Neural cell (in vitro differentiated cells): ENCODE measurements around the gene CYB5RL. TPM values are rescaled to one million over a fixed set of nuclear protein-coding genes. Genes with fewer than 3 reads are reported as not detected.

Source experiments
- H2AFZ ChIP-seq: fragments of 200-600, 300-800 bp; sonication (generic), shearing (Covaris generic); 2 replicates; pipeline ENCODE4 v1.6.0; 2014; ENCODE audit warnings: low read depth, mild to moderate bottlenecking, antibody characterized with exemption, low read length, moderate library complexity
- H3F3A ChIP-seq: fragments of 200-600 bp; shearing (Covaris generic); 2 replicates; pipeline ENCODE4 v1.6.1; 2016; ENCODE audit warnings: mild to moderate bottlenecking, moderate library complexity, mixed read lengths, antibody characterized with exemption, low read length; ENCODE audit not compliant: insufficient read depth, poor library complexity, severe bottlenecking
- H3K27ac ChIP-seq: fragments of 200-600, 300-800 bp; sonication (generic), shearing (Covaris generic); 2 replicates; pipeline ENCODE4 v1.5.1; 2014; ENCODE audit warnings: mild to moderate bottlenecking, low read length, moderate library complexity
- H3K27me3 ChIP-seq: fragments of 300-800, 200-600 bp; sonication (generic), shearing (Covaris generic); 2 replicates; pipeline ENCODE4 v1.6.0; 2014; ENCODE audit warnings: mild to moderate bottlenecking, low read depth, low read length, moderate library complexity; ENCODE audit not compliant: insufficient read depth
- H3K36me3 ChIP-seq: fragments of 300-800, 200-600 bp; sonication (generic), shearing (Covaris generic); 2 replicates; pipeline ENCODE4 v1.5.1; 2014; ENCODE audit warnings: mild to moderate bottlenecking, antibody characterized with exemption, low read length, moderate library complexity; ENCODE audit not compliant: insufficient read depth
- H3K4me2 ChIP-seq: fragments of 300-800, 200-600 bp; sonication (generic), shearing (Covaris generic); 2 replicates; pipeline ENCODE4 v1.6.0; 2014; ENCODE audit warnings: mild to moderate bottlenecking, low read length
- H3K4me3 ChIP-seq: fragments of 300-800, 200-600 bp; sonication (generic), shearing (Covaris generic); 2 replicates; pipeline ENCODE4 v1.5.1; 2014; ENCODE audit warnings: mild to moderate bottlenecking, low read length, moderate library complexity
- H3K79me2 ChIP-seq: fragments of 200-600 bp; shearing (Covaris generic); replicated peaks from 2 replicates; pipeline ENCODE4 v1.6.0; 2014; ENCODE audit warnings: mild to moderate bottlenecking, low read length, moderate library complexity; ENCODE audit not compliant: insufficient read depth
- H3K9ac ChIP-seq: fragments of 300-800, 200-600 bp; sonication (generic), shearing (Covaris generic); 2 replicates; pipeline ENCODE4 v1.6.1; 2016; ENCODE audit warnings: mild to moderate bottlenecking, low read length, mixed read lengths
- H3K9me2 ChIP-seq: fragments of 200-600 bp; shearing (Covaris generic); 2 replicates; pipeline ENCODE4 v1.6.1; 2016; ENCODE audit warnings: mild to moderate bottlenecking, low read length, mixed read lengths; ENCODE audit not compliant: insufficient read depth
- H3K9me3 ChIP-seq: fragments of 200-600, 300-800 bp; sonication (generic), shearing (Covaris generic); 2 replicates; pipeline ENCODE4 v1.6.1; 2016; ENCODE audit warnings: mild to moderate bottlenecking, mixed run types, low read length, moderate library complexity, mixed read lengths
- H4K20me1 ChIP-seq: fragments of 200-600 bp; shearing (Covaris generic); 2 replicates; pipeline ENCODE4 v1.6.1; 2016; ENCODE audit warnings: mild to moderate bottlenecking, mixed run types; ENCODE audit not compliant: insufficient read depth
- EP300 ChIP-seq: fragments of 450-650 bp; conservative IDR thresholded peaks from 2 replicates; pipeline ENCODE4 v1.6.1; 2014; ENCODE audit warnings: antibody characterized with exemption, mild to moderate bottlenecking, moderate library complexity; ENCODE audit not compliant: poor library complexity, severe bottlenecking
- EZH2 ChIP-seq: fragments of 200-600, 300-800 bp; shearing (Covaris generic), sonication (generic); IDR thresholded peaks from 2 replicates; pipeline ENCODE4 v1.6.1; 2014; ENCODE audit warnings: antibody characterized with exemption, low read length, borderline replicate concordance, mild to moderate bottlenecking; ENCODE audit not compliant: insufficient read depth, poor library complexity, severe bottlenecking
- MXI1 ChIP-seq: fragments of 450-650 bp; conservative IDR thresholded peaks from 2 replicates; pipeline ENCODE4 v1.6.1; 2014; ENCODE audit warnings: antibody characterized with exemption, mild to moderate bottlenecking; ENCODE audit not compliant: poor library complexity, severe bottlenecking
- POLR2AphosphoS5 ChIP-seq: IDR thresholded peaks from 2 replicates; pipeline ENCODE4 v1.6.1; 2012
- RAD21 ChIP-seq: fragments of 450-650 bp; conservative IDR thresholded peaks from 2 replicates; pipeline ENCODE4 v1.6.1; 2014; ENCODE audit warnings: antibody characterized with exemption, mild to moderate bottlenecking, moderate library complexity
- REST ChIP-seq: IDR thresholded peaks from 2 replicates; pipeline ENCODE4 v1.6.1; 2012; ENCODE audit warnings: borderline replicate concordance
- SMC3 ChIP-seq: fragments of 450-650 bp; conservative IDR thresholded peaks from 2 replicates; pipeline ENCODE4 v1.6.1; 2014; ENCODE audit warnings: antibody characterized with exemption, mild to moderate bottlenecking, moderate library complexity; ENCODE audit not compliant: poor library complexity
- TAF1 ChIP-seq: IDR thresholded peaks from 2 replicates; pipeline ENCODE4 v1.6.1; 2012; ENCODE audit warnings: low read depth
- polyA plus RNA-seq: library from polyadenylated mRNA; depleted of rRNA; stranded (reverse); fragments of >200 nt; gene quantifications from 2 replicates; pipeline ENCODE4 v1.2.3, GENCODE V29; 2014
- TF ChIP-seq, protein P1 (sequence below): fragments of 450-650 bp; IDR thresholded peaks from 2 replicates; pipeline ENCODE4 v1.5.1; 2014; ENCODE audit warnings: antibody characterized with exemption, mild to moderate bottlenecking, moderate library complexity; ENCODE audit not compliant: poor library complexity, severe bottlenecking

Gene CYB5RL
- polyA plus RNA-seq, 1 donor from 2014 or later: 1.6 TPM

GRCh38 chr1:54153535-54154439, 46.0 kb downstream of the CYB5RL start:
- Histone ChIP-seq H3K9me3 (no peaks in the 10 kb centered on the region), H4K20me1 (no peaks in the 10 kb centered on the region), H3K27ac (no peak overlapping the region), H3K4me2 (no peak overlapping the region), H3K36me3 (no peaks in the 10 kb centered on the region), H3K9ac (no peak overlapping the region), H3K79me2 (no peaks in the 10 kb centered on the region), H3K9me2 (no peaks in the 10 kb centered on the region), H2AFZ (no peak overlapping the region), H3K27me3 (no peaks in the 10 kb centered on the region), H3F3A (no peaks in the 10 kb centered on the region), H3K4me3 (no peak overlapping the region)
- TF ChIP-seq SMC3 (no peak), MXI1 (no peak), REST (no peak), EZH2 (no peak), RAD21 (no peak), POLR2AphosphoS5 (no peak), EP300 (no peak), TAF1 (no peak)
- TF ChIP-seq, protein P1, sequence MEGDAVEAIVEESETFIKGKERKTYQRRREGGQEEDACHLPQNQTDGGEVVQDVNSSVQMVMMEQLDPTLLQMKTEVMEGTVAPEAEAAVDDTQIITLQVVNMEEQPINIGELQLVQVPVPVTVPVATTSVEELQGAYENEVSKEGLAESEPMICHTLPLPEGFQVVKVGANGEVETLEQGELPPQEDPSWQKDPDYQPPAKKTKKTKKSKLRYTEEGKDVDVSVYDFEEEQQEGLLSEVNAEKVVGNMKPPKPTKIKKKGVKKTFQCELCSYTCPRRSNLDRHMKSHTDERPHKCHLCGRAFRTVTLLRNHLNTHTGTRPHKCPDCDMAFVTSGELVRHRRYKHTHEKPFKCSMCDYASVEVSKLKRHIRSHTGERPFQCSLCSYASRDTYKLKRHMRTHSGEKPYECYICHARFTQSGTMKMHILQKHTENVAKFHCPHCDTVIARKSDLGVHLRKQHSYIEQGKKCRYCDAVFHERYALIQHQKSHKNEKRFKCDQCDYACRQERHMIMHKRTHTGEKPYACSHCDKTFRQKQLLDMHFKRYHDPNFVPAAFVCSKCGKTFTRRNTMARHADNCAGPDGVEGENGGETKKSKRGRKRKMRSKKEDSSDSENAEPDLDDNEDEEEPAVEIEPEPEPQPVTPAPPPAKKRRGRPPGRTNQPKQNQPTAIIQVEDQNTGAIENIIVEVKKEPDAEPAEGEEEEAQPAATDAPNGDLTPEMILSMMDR: no peak

DNA sequence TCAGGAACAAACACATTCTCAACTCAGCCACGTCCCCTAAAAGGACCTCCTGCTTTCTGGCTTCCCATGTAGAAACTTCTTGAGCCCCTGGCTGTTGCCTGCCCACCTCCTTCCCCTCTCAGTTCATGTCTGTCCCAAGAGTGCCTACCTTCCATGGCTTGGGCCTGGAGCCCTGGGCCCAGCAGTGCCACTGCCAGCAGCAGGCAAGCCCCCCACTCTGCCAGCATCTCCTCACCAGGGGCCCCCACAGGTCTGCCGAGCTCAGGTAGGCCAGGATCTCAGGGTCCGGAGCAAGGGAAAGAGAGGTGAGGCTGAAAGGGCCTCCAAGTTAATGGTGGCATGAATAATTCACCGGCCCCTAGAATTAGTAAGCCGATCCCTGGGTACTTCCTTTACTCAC, 47.1 kb downstream of the CYB5RL start, which contains the start of gene CDCP2:
Gene CDCP2, minus strand, starts transcription at position 305 of the 400 bp plus-strand sequence. Its CDS starts 78 bp downstream, at position 227.
- no peaks in the 10 kb centered on the region for H3K36me3 ChIP-seq

More for the DNA sequence above, 47.1 kb downstream of the CYB5RL start, which contains the start of gene CDCP2:
- H3K9me3 ChIP-seq: no peaks in the 10 kb centered on the region
- H3K4me3 ChIP-seq: no peak within 1 kb of the TSS
- H3F3A ChIP-seq: no peaks in the 10 kb centered on the region
- no peaks in the 10 kb centered on the region for H4K20me1 ChIP-seq
- no peaks in the 10 kb centered on the region for H3K9me2 ChIP-seq
- H3K4me2 ChIP-seq: no peak within 1 kb of the TSS
- H3K27me3 ChIP-seq: no peaks in the 10 kb centered on the region
- no peak within 1 kb of the TSS for H3K27ac ChIP-seq
- no peak within 1 kb of the TSS for H3K9ac ChIP-seq
- no peak within 1 kb of the TSS for H2AFZ ChIP-seq
- no peak for TF ChIP-seq RAD21
- no peak for TF ChIP-seq SMC3
- TF ChIP-seq POLR2AphosphoS5: no peak
- TF ChIP-seq EZH2: no peak
- no peak for TF ChIP-seq EP300
- TF ChIP-seq, protein P1: no peak
- TF ChIP-seq MXI1: no peak
- no peak for TF ChIP-seq REST
- TF ChIP-seq TAF1: no peak
- no peaks in the 10 kb centered on the region for H3K79me2 ChIP-seq
